HFFc6 (cell line): ENCODE data around the gene FNDC1. TPM values are rescaled to one million over a fixed set of nuclear protein-coding genes. Genes with fewer than 3 reads are reported as not detected.

ENCODE experiments used
- DNase-seq: peaks from one replicate; pipeline ENCODE4 v3.0.0-alpha.2; 2018
- H3K27ac Mint-ChIP-seq: 2 replicates; pipeline ENCODE4 v1.8.0; 2020; ENCODE audit warnings: mild to moderate bottlenecking, mixed read lengths
- H3K27me3 Mint-ChIP-seq: 2 replicates; pipeline ENCODE4 v1.8.0; 2021; ENCODE audit warnings: mild to moderate bottlenecking, moderate library complexity, mixed read lengths; ENCODE audit not compliant: insufficient read depth
- H3K36me3 Mint-ChIP-seq: 2 replicates; pipeline ENCODE4 v1.8.0; 2021; ENCODE audit warnings: low read depth, mixed read lengths
- H3K4me1 Mint-ChIP-seq: 2 replicates; pipeline ENCODE4 v1.8.0; 2020; ENCODE audit warnings: low read depth, mixed read lengths
- H3K4me3 Mint-ChIP-seq: 2 replicates; pipeline ENCODE4 v1.8.0; 2020; ENCODE audit warnings: mild to moderate bottlenecking, moderate library complexity, mixed read lengths
- H3K9me3 Mint-ChIP-seq: 2 replicates; pipeline ENCODE4 v1.8.0; 2020; ENCODE audit warnings: mild to moderate bottlenecking, mixed read lengths
- CTCF ChIP-seq: fragments of 200-600 bp; sonication (generic); IDR thresholded peaks from 2 replicates; pipeline ENCODE4 v1.5.0; 2021; ENCODE audit warnings: antibody characterized with exemption, mild to moderate bottlenecking
- total RNA-seq, 6 experiments: library from RNA; stranded (reverse); fragmentation: NEBNext Ultra II Directional; extraction: Animal tissue kit (Norgen Biotek cat#: 25700); gene quantifications; 2 replicates in 1 of 6; 3 replicates in 5 of 6; pipeline ENCODE4 v1.2.3, GENCODE V29; 2021

FNDC1 gene
- total RNA-seq, 6 experiments from 2014 or later: not detected

- TF ChIP-seq CTCF: no peak
- Mint-ChIP-seq H3K4me1 (no peaks in the 10 kb centered on the region), H3K27me3 (peaks cover 2% of the 10 kb centered on the region; the same call in 1 of the 2 replicates), H3K36me3 (no peaks in the 10 kb centered on the region), H3K4me3 (no peak overlapping the region), H3K27ac (no peak overlapping the region), H3K9me3 (peaks cover 6% of the 10 kb centered on the region)
- no peak for DNase-seq
Measured at GRCh38 chr6:159315562-159315961, 146.4 kb downstream of the FNDC1 start.

- Mint-ChIP-seq H3K4me1 (no peaks in the 10 kb centered on the region), H3K4me3 (no peak overlapping the region), H3K27ac (no peak overlapping the region), H3K36me3 (no peaks in the 10 kb centered on the region), H3K9me3 (peaks cover 6% of the 10 kb centered on the region), H3K27me3 (peaks cover 2% of the 10 kb centered on the region; the same call in 1 of the 2 replicates)
- no peak for DNase-seq
- TF ChIP-seq CTCF: no peak
Measured at GRCh38 chr6:159317430-159317829, 148.2 kb downstream of the FNDC1 start.

- Mint-ChIP-seq H3K9me3 (peaks cover 10% of the 10 kb centered on the region), H3K27me3 (peaks cover 2% of the 10 kb centered on the region), H3K36me3 (no peaks in the 10 kb centered on the region), H3K4me1 (no peaks in the 10 kb centered on the region), H3K4me3 (no peak overlapping the region), H3K27ac (no peak overlapping the region)
- no peak for TF ChIP-seq CTCF
- no peak for DNase-seq
Measured at GRCh38 chr6:159321267-159321666, 152.1 kb downstream of the FNDC1 start.

Other genes with a start within 250 kb of the FNDC1 start
- gene RSPH3, start 169.2 kb upstream of the FNDC1 start, total RNA-seq: 10 to 100 TPM in 1 of 6 experiments, 1 to 10 TPM in 5; 6.9 to 10.1 (median 8.5) TPM
- not detected for gene TAGAP, start 124.4 kb upstream of the FNDC1 start, total RNA-seq